Measurements from ENCODE around the gene LRRC75B.

LRRC75B gene

DNA sequence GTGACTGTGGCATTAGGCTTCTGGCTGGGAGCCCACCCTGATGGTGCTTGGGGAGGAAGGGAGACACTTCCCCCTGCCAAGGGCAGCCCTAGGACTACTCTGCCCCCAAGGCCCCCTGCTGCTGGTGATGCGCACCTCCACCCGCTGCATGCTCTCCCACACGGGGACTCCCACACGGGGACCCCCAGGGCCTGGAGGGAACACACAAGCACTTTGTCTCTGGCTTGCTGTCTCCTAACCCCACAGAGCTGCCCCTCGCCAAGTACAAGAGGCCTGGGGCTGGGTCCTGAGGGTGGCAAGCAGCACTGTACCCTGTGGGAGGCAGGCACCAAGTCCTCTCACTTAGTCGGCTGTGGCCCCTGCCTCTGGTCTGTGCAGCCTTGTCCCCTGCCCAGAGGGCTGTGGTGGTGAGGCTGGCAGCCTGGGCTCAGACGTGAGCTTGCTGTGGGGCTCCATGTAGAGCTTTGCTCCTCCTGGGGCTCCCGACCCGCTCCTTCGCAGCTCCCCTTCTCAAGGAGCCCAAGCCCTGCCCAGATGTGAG lies 7.9 kb downstream of the LRRC75B start:
- DNase-seq: no peak

DNA sequence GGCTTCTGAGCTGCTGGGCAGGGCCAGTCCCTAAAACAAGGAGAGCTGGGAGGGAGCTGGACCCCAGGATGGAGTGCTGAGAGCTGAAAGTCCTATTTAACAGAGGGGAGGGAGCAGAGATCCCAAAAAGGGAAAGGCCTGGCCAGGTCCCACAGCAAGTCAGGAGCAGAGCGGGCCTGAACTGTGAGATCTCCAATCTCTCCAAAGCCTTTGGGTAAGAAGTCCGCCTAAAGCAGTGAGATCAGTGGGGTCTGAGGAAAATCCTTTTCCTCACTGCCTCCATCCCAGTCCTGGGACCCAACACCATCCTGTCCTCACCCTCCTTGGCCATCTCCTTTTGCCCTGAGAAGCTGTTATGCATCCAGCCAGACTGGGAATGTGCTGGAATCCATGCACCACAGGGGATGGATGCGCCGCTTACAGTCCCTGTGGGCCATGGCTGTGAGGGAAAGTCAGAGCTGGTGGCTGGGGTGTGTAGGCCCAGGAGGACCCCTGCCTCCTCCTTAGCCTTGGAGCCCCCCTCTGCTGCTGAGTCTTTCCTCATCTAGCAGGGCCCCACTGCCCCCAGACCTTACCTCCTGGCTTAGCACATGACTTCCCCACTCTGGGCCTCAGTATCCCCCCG lies 8.6 kb downstream of the LRRC75B start:
- DNase-seq: no peak

- DNase-seq: no peak
Observed at GRCh38 chr22:24583221-24584165, 9.4 kb downstream of the LRRC75B start.

- DNase-seq: no peak
Observed at GRCh38 chr22:24582056-24582814, 10.6 kb downstream of the LRRC75B start.

- DNase-seq: no peak
Observed at GRCh38 chr22:24580276-24580675, 12.6 kb downstream of the LRRC75B start.

DNA sequence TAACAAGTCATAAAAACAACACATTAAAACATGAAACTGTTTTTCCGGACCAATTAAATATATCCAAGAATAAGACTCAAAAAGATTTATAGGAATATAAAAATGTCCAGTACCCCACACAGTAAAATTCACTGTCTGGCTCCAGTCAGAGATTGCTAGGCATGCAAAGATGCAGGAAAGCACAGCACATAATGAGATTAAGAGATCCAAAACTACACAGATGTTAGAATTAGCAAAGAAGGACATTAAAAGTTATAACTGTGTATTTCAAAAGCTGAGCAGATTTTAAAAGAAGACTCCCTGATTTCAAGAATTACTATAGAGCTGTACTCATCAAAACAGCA lies 13.6 kb downstream of the LRRC75B start:
- no peak for DNase-seq

- no peak for DNase-seq
Observed at GRCh38 chr22:24578355-24579257, 14.3 kb downstream of the LRRC75B start.

- DNase-seq: peak in 3 of 4 experiments; percentile 13 to 18 (median 17)
Observed at GRCh38 chr22:24576778-24577177, 16.1 kb downstream of the LRRC75B start.

- no peak for DNase-seq
Observed at GRCh38 chr22:24571266-24571665, 21.6 kb downstream of the LRRC75B start.

GRCh38 chr22:24567668-24568067 lies 25.2 kb downstream of the LRRC75B start:
- DNase-seq: no peak

- DNase-seq: no peak
Observed at GRCh38 chr22:24566899-24567511, 25.9 kb downstream of the LRRC75B start.

DNA sequence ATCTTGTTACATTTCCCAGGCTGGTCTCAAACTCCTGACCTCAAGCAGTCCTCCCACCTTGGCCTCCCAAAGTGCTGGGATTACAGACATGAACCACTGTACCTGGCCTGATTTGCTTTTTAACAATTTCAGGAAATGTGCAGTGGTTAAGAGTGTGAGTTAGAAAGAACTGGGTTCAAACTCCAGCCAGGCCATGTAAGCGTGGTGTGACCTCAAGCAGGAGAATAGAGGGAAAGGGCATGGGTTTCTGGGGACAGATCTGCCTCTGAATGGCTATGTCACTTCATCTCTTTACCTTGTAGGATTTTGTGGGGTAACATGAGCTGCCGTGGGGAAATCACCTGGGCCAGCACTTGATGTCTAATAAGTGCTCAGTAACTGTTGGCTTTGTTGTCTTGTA lies 27.8 kb downstream of the LRRC75B start:
- DNase-seq: no peak

DNA sequence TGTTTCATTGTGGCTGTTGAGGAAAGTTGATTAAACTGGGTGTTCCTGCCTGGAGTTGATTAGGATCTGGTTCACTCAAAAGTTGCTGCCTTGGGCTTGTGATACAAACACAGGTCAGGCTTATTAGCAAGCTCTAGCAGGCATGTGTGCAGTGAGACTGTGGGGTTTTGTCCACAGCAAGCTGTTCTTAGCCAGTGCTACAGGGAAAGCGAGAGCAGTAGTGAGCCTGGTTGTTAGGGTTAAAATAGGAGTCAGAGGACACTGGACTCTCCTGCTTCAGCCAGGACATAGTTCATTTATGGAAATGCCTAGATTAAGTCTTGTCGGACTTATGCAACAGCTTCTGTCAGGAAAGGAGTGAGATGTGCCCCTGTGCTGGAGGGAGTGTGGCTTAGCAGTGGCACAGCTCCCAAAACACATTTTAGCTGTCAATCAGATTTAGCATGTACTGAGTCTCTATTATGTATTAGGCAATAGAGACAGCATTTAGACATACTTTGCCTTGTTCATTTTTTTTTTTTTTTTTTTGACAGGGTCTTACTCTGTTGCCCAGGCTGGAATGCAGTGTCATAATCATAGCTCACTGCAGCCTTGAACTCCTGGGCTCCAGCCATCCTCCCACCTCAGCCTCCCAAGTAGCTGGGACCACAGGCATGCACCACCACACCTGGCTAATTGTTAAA lies 28.4 kb downstream of the LRRC75B start:
- DNase-seq: no peak

- no peak for DNase-seq
Observed at GRCh38 chr22:24563246-24563645, 29.6 kb downstream of the LRRC75B start.

DNA sequence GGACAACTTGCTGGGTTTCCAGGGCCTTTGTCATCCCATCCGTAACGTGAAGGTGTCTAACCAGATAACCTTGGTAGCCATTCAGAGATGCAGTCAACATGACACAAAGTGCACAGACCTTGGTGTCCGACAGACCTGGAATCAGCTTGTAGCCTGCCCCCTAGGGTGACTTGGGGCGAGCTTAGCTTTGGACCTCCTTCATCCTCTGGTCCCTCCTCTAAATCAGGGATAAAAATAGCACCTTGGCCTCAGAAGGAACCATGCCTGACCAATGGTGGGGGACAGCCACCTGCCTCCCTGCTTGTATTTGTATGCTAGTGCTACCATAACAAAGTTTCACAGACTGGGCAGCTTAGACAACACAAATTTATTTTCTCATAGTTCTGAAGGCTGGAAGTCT lies 33.4 kb downstream of the LRRC75B start:
- DNase-seq: no peak

DNA sequence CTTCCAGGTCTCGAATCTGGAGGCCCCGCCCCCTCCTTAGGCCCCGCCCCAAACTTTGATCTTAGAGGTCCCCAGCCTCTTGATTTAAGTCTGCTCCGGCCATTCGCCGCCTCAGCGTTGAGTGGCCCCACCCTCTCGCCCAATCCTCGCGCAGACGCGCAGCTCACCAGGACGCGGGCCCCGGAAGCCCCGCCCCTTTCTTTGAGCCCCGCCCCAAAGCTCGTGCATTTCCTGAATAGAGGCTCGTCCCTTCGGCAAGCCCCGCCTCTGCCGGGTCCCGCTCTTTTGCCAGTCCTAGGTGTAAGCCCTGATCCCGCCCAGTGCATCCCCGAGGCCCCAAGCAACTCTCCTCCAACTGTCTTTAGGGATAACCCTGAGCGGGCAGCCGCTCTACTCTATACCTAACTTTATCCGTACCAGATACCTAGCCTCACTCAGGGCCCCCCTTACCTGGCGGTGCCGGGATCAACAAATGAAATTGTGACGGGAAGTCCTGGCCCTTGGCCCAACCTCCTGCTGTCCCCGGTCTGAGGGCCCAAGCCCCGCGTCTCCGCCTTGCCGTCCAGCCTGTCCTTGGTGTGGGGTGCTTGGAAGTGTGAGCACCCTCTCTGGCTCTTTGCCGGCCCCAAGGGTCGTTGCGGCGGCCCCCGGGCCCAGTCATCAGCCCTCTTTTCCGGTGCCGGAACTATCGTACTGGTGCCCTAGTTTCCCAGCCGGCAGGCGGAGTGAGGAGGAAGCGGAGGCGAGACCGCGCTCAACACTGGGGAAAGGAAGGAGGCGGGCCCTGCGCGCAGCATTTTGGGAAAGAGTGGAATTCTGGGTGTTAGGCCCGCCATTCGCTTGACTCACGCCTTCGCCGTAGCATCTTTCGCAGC lies 37.5 kb downstream of the LRRC75B start, which contains the start of gene SNRPD3:
SNRPD3 (plus strand) TSS at position 835 of the 875 bp plus-strand sequence. CDS start 1,676 bp downstream, outside the sequence.
- peak; percentile 99 to 100 (median 100) for DNase-seq

GRCh38 chr22:24554313-24555164 lies 38.3 kb downstream of the LRRC75B start, which contains the start of gene GUCD1:
Gene GUCD1, minus strand, starts transcription at chr22:24555138. Its CDS starts 147 bp downstream, at chr22:24554991.
- peak; percentile 54 to 73 (median 62) for DNase-seq

- DNase-seq: no peak
Observed at GRCh38 chr22:24553597-24554312, 39.1 kb downstream of the LRRC75B start.

Data from suppressor macrophage (primary cell).